NK-92 (cell line): ENCODE results near the gene PLEKHG7.

Source experiments
- DNase-seq: peaks from one replicate; lab custom pipeline; 2025; ENCODE audit not compliant: unreplicated experiment; lab: John Stamatoyannopoulos, UW

Gene PLEKHG7

DNA sequence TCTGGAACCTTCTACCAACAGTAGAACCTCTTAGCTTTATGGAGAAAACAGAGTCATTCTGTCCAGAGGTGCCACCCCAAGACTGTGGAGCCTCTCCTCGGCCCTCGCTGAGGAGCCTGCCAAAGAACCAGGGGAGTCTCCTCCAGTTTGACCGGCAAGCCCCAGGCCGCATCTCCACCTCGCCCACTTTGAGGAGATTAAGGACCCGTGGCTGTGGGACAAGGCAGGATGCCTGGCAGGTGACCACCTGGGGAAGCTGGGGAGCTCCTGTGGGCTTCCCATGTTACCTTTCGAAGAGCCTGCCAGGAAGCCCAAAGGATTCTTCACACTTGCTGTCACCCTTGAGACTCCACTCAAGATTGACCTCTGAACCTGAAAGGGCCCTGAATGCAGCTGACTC lies 3.8 kb downstream of the PLEKHG7 start:
- DNase-seq = no peak

DNA sequence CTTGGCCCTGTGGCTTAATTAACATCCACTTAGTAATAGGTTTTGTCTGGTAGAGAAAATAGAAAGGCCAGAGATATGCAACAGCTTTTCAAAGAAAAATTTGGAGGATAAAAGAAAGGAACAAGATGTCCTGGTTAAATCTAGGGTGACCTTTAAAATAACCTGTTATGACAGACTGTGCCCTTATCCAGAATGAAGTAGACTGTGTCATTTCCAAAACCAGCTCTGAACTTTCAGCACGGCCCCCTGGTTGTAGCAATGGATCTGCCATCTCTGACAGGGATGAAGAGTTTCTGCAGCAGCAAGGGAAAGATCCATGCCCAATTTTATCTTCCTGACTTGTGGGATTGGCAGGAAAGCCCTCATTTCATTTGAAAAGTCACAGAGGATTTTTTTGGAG lies 5.1 kb downstream of the PLEKHG7 start:
- DNase-seq = no peak

GRCh38 chr12:92715625-92716024 lies 12.8 kb downstream of the PLEKHG7 start:
- no peak for DNase-seq

DNA sequence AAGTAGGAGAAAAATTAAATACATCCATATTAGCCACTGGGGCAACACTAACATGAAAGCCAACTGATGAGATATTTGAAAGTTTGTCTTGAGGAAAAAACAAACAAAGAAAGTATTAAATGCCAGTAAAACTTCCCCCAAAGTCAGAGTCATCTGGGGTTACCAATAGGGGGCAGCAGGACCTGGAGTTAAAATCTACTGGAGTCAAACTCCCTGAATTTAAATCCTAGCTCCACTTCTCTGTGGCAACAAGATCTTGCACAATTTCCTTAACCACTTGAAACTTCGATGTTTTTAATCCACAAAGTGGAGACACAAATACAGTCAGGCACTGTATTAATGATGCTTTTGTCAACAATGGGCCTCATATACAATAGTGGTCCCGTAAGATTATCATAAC lies 14.4 kb downstream of the PLEKHG7 start:
- no peak for DNase-seq

- DNase-seq = no peak
Observed at GRCh38 chr12:92718483-92718990, 15.7 kb downstream of the PLEKHG7 start.

GRCh38 chr12:92719674-92720073 lies 16.9 kb downstream of the PLEKHG7 start:
- no peak for DNase-seq

DNA sequence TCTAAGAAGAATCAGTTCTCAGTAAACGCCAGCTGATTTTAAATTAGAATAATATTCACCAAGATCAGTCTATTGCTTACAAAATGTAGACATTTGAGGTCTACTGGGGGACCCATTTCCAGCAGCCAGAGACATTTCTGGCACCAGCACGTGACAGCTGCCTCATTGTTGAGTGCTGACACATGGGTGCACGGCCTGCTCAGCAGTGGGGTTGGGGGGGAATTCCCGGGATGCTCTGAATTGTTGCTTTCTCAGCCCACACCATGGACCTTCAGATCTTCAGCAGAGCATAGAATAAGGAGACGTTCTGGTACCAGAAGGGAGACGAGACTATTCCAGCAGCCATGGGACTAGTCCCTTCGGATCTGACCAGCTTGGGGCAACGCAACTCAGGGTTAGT lies 18.3 kb downstream of the PLEKHG7 start:
- DNase-seq = no peak

GRCh38 chr12:92721656-92722055 lies 18.9 kb downstream of the PLEKHG7 start:
- no peak for DNase-seq

- DNase-seq = no peak
Observed at GRCh38 chr12:92722897-92723296, 20.1 kb downstream of the PLEKHG7 start.

DNA sequence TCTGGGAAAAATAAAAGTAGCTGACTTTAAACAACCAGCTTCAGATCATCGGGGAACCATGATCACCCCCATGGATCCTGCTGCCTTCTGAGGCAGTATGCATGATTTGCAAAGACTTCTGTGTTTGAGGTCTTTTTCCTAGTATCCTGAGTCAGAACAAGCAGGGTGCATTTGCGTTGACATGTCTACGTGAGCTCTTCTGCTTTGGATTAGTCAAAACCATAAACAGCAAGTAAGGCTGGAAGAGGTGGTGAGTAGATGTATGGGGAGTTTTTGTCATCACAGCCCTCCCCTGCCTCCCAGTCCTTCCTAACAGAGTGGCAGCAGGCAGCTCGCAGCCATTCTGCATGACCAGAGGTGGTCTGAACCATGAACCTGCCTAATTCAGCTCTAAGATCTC lies 24.1 kb downstream of the PLEKHG7 start:
- DNase-seq = no peak

DNA sequence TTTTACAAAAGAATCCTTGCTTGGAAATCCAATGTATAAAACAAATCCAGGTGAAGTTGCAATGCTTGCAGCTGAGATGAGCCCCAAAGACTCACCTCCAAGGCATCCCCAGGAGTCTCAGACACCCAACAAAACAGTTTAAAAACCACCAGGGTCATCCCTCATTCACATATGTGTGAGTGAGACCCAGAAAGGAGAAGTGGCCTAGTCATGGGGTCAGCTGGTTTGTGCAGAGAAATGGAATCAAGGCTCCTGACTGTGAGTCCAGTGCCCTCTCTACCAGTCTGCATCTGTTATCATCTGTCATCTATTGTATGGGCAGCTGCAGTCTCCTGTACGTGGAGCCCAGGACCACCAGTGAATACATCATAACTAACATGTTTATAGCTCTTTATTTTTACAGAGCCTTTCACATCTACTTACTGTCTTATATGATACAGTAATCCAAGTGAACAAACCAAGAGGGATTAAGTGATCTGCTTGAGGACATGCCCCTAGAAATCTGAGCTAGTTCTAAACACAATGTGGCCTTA lies 27.1 kb downstream of the PLEKHG7 start:
- DNase-seq = no peak

GRCh38 chr12:92730758-92731157 lies 28.0 kb downstream of the PLEKHG7 start:
- no peak for DNase-seq

DNA sequence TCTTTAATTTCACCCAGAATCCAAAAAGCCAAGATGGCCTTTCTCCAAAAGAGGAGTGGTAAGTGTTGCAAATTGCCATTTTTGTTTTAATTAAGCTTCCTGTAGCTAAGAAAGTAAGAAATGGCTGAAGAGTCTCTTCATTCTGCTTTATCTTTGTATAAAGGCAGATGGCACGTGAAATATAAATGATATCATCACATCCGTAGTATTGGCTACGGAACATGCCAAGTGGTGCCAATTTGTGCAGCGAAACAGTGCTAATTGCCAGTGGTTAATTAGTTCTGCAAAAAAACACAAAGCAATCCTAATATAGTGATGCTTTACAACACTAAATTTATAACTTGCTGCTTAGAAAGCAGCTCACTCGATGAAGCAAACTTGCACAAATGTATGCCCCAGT lies 29.4 kb downstream of the PLEKHG7 start:
- no peak for DNase-seq

DNA sequence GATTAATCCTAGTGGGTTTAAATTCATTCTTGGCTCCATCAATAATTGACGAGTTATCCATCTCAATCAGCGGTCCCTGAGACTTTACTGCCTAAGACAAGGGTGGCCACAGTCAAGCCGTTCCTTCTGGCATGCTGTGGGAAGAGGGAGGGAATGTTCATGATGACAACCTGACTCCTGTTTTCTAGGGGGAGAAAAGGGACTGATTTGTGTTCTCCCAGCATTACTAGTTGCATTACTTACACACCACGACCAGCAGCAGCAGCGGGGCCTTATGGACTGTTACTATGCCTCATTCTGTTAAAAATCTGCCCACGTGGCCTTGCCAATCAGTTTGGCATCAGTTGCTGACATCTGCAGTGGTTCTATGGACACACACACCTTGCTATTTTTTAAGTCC lies 29.9 kb downstream of the PLEKHG7 start:
- no peak for DNase-seq

- DNase-seq = no peak
Observed at GRCh38 chr12:92733181-92733580, 30.4 kb downstream of the PLEKHG7 start.

- DNase-seq = no peak
Observed at GRCh38 chr12:92733661-92734060, 30.9 kb downstream of the PLEKHG7 start.

DNA sequence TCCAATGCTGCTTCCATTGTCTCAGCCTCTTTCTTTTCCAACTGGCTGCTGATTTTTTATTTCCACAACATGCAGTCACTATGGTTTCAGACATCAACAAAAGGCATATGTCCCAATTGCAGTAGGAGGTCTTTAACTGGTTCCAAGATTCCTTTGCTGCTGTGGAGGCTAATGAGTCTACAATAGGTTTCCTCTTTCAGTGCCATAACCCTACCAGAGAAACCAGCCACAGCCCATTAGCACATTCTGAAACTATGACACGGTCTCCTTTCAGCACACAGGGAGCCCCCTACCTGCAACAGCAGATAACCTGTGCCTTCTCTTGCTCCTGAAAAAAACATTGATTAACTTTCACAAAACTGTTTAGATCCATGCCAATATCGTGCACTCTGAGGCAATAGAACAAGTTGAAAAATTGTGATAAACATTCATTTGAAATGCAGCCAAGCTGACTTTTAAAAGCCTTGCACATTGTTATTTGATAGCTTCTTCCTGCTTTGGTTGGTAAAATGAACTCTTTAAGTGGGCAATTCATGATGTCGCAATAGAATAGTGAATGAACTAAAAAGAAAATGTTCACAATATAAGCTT lies 32.4 kb downstream of the PLEKHG7 start:
- DNase-seq = no peak

GRCh38 chr12:92736605-92737004 lies 33.8 kb downstream of the PLEKHG7 start:
- DNase-seq = no peak

DNA sequence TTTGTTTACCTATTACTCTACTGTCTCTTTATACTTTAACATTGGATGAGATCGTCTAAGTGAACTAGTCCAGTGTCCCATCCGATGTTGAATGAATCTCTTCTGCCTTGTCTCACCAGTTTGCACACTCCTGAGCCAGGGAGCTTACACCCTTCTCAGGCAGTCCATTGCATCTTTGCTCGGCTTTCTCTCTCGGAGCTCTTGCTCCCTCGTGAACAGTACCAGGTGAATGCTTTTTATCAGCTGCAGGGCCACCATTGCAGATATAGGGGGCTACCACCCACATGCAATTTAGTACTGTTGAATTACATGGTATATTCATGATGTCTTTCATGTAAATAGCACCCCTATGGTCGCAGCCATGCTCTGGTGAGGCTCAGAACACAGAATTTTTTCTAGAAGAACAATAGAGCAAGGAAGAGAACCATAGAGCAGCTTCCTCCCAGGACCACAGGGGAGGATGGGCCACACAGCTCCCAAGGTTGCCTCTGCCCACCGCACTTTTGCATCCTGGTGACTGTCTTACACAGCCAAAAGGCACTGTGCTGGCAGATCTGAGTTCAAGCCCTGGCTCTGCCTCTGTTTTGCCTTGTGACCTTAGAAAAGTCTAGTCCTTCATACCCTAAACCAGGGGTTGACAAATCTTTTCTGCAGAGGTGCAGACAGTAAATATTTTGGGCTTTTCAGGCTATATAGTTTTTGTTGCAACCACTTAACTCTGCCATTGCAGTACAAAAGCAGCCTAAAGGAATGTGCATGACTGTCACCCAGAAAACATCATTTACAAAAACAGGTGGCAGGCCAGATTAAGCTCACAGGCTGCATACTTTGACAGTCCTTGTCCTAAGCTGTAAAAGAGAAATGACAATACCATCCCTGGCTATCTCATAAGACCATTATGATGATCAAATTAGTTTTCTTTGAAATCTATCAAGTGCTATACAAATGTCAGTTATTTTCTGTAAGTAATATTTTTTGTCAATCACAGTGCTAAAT lies 35.4 kb downstream of the PLEKHG7 start:
- DNase-seq = no peak

DNA sequence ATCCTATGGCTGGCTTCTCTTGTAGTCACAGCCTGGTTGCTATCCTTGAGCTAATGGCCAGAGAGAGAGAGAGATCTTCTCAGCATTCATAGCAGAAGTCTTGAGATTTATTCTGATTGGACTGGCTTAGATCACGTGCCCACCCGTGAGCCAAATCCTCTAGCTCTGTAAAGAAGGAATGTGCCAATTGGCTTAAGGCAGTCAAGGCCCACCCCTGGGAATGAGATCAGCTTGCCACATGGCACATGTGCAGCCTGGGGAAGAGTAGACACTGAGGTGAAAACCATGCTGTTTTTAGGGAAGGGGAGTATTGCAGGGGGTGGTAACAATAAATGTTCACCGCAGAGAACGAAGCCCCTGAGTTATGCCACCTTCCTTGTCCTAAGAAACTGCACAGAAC lies 36.3 kb downstream of the PLEKHG7 start:
- no peak for DNase-seq

DNA sequence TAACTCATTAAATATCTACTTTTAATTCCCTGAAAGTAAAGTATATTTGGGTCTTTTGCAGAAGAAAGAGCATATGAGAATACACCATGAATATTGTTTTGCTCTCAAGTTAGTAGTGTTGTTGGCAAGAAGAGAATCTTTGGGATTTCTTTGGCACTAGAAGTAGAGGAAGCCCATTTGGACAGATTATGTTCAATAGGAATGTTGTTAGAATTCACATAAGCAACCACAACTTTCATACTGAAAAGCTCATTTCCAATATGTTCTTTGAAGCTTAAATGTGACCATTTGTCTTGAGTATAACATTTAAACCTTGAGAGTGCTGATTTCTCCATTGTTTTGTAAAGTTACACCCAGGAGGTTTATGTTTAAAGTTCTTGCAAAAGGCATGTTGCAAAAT lies 37.6 kb downstream of the PLEKHG7 start:
- no peak for DNase-seq

DNA sequence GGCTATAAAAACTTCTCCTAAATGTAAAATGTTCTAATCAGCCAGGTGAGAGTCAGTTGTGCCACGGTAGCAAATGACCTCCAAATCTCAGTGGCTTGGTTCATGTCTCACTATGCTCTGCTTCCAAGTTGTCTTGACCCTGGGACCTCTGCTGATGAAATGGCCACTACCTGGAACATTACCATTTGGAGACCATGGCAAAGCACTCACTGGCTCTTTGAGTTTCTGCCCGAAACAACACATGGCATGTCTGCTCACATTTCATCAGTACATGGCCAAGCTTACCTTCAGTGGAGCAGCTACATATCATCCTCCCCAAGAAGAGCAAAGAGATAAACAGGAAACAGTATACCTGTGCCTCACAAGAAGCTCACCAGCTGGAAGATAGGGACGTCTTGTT lies 40.2 kb downstream of the PLEKHG7 start:
- DNase-seq = no peak
